Measurements from ENCODE around the gene STK11. TPM values are rescaled to one million over a fixed set of nuclear protein-coding genes. Genes with fewer than 3 reads are reported as not detected.

The STK11 gene
- total RNA-seq, 2 experiments from 2014 or later, result 65.1 to 66.1 TPM

DNA sequence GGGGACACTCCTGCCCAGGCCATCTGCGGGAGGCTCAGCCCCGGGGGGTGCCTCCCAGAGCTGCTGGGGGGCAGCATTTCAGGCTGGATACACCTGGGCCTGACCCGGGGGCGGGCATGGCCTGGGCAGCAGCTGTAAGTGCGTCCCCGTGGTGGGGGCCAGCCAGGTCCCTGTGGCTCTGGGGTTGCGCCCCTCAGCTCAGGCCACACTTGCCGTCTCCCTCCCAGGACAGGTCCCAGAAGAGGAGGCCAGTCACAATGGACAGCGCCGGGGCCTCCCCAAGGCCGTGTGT lies 20.6 kb downstream of the STK11 start:
- Mint-ChIP-seq H3K36me3 (ENCODE audit: low read depth) (peaks cover 5% of the 10 kb centered on the region), H3K4me1 (ENCODE audit: low read depth) (no peaks in the 10 kb centered on the region), H3K9me3 (no peaks in the 10 kb centered on the region), H3K27ac (no peak overlapping the region), H3K27me3 (ENCODE audit: low read depth) (no peaks in the 10 kb centered on the region), H3K4me3 (no peak overlapping the region)
- CTCF ChIA-PET, result no interaction called here
- intact Hi-C loops (cut with micrococcal nuclease), result no loop called here
- no peak for DNase-seq

DNA sequence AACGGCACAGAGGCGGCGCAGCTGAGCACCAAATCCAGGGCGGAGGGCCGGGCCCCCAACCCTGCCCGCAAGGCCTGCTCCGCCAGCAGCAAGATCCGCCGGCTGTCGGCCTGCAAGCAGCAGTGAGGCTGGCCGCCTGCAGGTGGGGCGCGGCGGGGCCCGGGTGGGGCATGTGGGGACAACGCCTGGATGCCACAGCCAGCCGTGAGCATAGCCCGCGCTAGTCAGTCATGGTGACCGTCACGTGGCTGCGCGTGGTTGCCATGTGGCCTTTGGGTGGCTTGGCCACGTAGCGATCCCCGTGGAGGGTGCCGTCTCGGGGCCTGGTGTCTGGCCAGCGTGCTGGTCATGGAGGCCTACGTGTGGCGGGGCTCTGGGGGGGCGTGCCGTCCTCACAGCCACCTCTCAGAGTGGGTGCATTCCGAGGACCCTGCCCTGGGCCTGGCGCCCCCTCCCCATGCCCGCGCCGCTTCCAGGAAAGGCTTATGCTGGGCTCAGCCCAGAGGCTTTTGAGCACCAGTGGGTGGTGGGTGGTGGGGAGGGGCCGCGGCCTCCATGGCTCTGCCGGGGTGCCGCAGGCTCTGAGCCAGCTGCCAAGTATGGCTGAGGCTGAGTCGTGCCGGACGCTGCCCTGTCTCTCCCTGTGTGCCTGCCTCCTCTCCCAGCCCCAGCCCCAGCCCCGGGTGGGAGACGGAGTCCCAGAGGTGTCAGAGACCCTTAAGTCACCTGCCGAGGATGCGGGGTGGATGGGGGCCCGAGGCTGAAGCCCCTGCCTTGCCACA lies 21.1 kb downstream of the STK11 start:
- CTCF ChIA-PET, result no interaction called here
- no peaks in the 10 kb centered on the region for H3K27me3 Mint-ChIP-seq (ENCODE audit: low read depth)
- no peak for DNase-seq
- H3K4me1 Mint-ChIP-seq (ENCODE audit: low read depth), result no peaks in the 10 kb centered on the region
- intact Hi-C loops (cut with micrococcal nuclease), result no loop called here
- H3K4me3 Mint-ChIP-seq, result no peak overlapping the region
- H3K9me3 Mint-ChIP-seq, result no peaks in the 10 kb centered on the region
- peaks cover 5% of the 10 kb centered on the region for H3K36me3 Mint-ChIP-seq (ENCODE audit: low read depth)
- H3K27ac Mint-ChIP-seq, result no peak overlapping the region

DNA sequence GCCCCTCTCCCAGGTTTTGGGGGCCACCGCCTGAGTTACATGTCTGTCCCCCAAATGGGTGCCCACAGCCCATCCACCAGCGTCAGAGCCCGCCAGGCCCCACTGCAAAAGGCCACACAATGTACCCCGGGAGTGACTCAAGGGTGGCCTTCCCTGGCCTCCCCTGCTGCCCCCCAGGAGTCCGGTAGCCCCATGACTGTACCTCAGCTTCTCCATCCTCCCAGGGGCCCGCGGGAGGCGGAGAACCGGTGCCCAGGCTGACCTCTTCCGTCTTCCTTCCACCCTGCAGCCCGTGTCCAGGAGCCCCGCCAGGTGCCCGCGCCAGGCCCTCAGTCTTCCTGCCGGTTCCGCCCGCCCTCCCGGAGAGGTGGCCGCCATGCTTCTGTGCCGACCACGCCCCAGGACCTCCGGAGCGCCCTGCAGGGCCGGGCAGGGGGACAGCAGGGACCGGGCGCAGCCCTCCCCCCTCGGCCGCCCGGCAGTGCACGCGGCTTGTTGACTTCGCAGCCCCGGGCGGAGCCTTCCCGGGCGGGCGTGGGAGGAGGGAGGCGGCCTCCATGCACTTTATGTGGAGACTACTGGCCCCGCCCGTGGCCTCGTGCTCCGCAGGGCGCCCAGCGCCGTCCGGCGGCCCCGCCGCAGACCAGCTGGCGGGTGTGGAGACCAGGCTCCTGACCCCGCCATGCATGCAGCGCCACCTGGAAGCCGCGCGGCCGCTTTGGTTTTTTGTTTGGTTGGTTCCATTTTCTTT lies 21.9 kb downstream of the STK11 start:
- CTCF ChIA-PET, result no interaction called here
- Mint-ChIP-seq H3K36me3 (ENCODE audit: low read depth) (peaks cover 5% of the 10 kb centered on the region), H3K9me3 (no peaks in the 10 kb centered on the region), H3K27ac (no peak overlapping the region), H3K27me3 (ENCODE audit: low read depth) (no peaks in the 10 kb centered on the region), H3K4me1 (ENCODE audit: low read depth) (no peaks in the 10 kb centered on the region), H3K4me3 (no peak overlapping the region)
- intact Hi-C loops (cut with micrococcal nuclease), result no loop called here
- no peak for DNase-seq

DNA sequence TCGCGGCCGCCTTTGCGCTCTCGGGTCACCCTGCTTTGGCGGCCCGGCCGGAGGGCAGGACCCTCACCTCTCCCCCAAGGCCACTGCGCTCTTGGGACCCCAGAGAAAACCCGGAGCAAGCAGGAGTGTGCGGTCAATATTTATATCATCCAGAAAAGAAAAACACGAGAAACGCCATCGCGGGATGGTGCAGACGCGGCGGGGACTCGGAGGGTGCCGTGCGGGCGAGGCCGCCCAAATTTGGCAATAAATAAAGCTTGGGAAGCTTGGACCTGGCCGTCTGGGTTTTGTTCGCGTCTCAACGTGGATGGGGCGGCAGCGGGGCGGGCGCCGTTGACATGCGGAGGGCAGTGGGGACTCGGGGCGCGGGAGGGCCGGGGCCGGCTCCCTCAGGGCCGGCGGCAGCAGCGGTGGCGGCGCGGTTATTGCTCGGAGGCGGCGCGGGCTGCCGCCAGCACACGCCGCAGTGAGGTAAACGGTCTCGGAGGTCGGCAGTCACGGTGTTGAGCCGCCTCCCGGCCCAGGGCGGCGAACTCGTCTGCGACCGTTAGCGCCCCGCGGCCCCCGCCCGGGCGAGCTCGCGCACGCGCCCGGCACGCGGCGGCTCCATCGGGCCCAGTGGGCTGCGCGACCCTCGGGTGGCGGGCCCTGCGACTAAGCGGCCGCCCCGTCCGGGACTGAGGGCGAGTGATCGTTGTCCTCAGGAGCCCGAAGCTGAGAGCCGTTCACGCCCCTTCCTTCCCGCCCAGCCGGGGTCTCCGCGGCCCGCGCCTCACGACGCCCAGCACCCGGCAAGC lies 22.8 kb downstream of the STK11 start:
- Mint-ChIP-seq H3K4me1 (ENCODE audit: low read depth) (no peaks in the 10 kb centered on the region), H3K36me3 (ENCODE audit: low read depth) (peaks cover 5% of the 10 kb centered on the region), H3K27ac (no peak overlapping the region), H3K4me3 (no peak overlapping the region), H3K27me3 (ENCODE audit: low read depth) (no peaks in the 10 kb centered on the region), H3K9me3 (no peaks in the 10 kb centered on the region)
- intact Hi-C loops (cut with micrococcal nuclease), result no loop called here
- CTCF ChIA-PET, result no interaction called here
- no peak for DNase-seq

DNA sequence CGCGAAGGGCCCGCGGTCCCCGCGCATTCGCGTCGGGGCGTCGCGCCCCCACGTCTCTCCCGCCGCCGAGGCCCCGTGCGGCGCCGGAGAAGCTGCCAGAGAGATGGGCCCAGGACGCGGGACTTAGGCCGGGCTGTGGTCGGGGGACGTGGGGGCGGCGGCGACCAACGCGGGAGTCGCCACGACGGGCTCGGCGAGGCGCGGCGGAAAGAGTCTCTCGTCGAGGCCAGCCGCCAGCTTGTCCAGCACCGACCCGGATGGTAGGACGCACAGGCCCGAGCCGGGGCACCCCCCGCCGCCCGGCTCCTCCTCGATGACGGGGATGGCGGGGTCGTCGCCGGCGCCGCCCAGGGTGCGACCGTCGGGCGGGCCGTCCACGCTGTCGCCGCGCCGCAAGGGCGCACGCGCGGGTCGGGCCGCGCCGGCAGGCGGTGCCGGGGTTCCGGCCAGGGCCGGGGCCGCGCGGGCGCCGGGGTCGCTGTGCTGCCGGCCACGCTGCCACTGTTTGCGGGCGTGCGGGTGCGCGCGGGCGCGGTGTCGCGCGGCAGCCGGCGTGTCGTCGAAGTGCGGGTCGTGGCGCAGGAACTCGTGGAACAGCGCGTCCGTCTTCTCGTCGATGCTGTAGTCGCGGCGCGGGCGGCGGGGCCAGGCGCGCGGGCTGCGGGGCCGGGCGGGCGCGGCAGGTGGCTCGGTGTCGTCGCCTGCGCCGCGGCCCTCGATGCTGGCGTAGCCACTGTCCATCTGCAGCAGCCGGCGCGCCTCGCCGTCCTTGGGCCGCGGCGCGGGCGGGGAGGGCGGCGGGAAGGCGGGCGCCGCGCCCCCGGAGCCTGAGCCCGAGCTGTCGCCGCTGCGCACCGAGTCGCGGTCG lies 23.7 kb downstream of the STK11 start:
- H3K9me3 Mint-ChIP-seq, result no peaks in the 10 kb centered on the region
- H3K27me3 Mint-ChIP-seq (ENCODE audit: low read depth), result no peaks in the 10 kb centered on the region
- H3K36me3 Mint-ChIP-seq (ENCODE audit: low read depth), result peaks cover 5% of the 10 kb centered on the region
- H3K27ac Mint-ChIP-seq, result no peak overlapping the region
- H3K4me1 Mint-ChIP-seq (ENCODE audit: low read depth), result no peaks in the 10 kb centered on the region
- H3K4me3 Mint-ChIP-seq, result no peak overlapping the region
- intact Hi-C loops (cut with micrococcal nuclease), result no loop called here
- DNase-seq, result no peak
- CTCF ChIA-PET, result no interaction called here

DNA sequence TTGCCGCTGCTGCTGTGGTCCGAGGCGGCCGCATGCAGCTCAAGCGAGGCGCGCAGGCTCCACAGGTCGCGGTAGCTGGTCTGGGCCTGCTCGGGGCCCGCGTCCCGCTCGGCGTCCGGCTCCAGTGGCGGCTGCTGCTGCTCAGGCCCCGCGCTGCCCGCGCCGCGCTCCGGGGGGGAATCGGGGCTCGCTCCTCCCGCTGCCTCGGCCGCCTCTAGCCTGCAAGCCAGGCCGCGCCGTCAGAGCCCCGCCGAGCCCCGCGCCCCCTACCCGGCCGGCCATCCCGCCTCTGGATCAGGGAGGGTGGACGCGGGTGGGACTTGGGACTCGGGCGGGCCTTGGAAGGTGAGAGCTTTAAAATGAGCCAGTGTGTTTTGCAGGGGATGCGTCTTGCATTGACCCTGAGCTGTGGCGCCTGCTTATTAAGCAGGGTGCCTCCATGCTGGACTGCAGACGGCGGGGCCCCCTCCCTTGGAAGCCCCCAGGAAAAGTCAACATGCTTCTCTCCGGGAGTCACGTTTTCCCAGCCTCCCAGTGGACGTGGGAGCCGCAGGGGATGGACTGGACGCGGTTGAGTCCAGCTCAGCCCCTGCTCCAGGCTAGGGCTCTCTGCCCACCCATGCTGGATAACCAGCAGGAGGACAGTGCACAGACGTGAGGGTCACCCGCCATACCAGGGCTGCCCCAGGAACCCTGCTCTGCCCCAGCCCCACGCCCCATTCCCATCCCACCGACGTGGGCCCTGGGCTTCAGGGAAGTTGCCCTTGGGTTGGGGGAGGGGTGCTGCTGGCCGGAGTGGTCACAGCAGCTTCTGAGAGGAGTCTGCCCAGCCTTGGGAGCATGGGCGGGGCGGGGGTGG lies 24.6 kb downstream of the STK11 start:
- no peaks in the 10 kb centered on the region for H3K27me3 Mint-ChIP-seq (ENCODE audit: low read depth)
- no peak for DNase-seq
- no peaks in the 10 kb centered on the region for H3K9me3 Mint-ChIP-seq
- intact Hi-C loops (cut with micrococcal nuclease), result no loop called here
- H3K27ac Mint-ChIP-seq, result no peak overlapping the region
- H3K4me3 Mint-ChIP-seq, result no peak overlapping the region
- CTCF ChIA-PET, result no interaction called here
- H3K36me3 Mint-ChIP-seq (ENCODE audit: low read depth), result peaks cover 5% of the 10 kb centered on the region
- H3K4me1 Mint-ChIP-seq (ENCODE audit: low read depth), result no peaks in the 10 kb centered on the region

DNA sequence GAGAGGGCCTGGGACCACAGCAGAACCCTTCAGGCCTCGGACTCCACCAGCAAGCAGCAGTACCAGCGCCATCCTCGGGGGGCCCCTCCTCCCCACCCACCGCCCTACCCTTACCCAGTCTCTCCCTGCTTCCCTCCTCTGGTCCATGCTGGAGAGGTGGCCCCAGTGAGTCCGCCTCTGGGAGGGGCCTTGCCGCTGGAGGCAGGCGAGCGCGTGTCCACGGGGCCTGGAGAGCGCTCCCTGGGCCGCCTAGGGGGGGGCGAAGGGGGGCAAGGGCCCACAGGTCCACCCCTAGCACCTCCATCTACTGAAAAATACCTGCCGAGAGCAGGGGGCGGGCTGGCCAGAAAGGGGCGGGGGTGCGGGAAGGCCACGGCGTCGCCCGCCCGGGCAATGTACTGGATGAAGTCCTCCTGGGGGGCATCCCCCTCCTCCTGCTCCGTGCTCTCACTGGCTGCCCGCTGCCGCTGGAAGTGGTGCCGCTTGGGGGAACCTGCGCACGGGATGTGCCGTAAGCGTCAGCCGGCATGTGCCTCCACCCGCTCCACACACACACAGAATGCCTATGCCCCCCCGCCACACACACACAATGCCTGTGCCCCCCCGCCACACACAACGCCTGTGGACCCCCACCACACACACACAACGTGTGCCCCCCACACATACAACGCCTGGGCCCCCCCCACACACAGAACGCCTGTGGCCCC lies 25.4 kb downstream of the STK11 start:
- CTCF ChIA-PET, result no interaction called here
- no peak overlapping the region for H3K27ac Mint-ChIP-seq

DNA sequence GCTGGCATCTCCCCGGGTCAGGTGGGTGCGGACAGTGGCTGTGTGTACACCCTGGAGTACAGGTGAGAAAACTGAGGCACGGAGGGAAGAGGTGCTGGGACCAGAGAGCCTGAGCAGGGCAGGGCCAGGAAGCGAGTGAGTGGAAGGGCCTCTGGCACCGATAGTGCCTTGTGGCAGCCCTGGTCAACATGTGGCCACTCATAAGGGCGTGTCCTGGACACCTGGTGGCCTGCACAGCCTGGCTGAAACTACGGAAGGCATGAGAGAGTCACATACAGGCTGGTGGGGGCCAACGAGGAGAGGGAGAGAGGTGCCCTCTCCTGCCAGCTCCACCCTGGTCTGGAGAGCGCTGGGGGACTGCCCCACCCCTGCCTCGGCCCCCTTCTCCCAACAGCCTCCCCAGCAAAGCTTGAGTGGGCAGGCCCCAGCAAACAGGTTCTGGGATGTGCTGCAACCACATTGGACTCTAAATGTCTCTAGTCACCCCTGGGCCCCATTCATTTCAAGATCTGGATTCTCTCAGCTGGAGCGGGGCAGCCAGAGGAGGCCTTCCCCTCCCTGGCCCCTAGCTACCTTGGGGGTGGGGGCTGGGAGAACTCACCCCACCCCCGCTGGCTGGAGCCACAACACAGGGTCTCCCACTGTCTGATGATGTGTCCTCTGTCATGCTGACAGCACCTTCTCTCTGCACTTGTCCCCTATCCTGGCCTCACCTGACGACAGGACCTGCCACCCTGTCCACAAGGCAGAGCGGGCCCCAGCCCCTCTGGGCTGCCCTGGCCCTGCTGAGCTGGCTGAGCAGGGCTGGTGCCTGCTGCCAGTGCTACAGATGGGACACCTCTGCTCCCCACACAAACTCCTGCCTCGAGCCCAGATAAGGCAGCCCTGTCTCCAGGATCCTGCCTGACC lies 26.4 kb downstream of the STK11 start:
- peaks cover 5% of the 10 kb centered on the region for H3K36me3 Mint-ChIP-seq (ENCODE audit: low read depth)
- no peaks in the 10 kb centered on the region for H3K4me1 Mint-ChIP-seq (ENCODE audit: low read depth)
- CTCF ChIA-PET, result no interaction called here
- no peak overlapping the region for H3K4me3 Mint-ChIP-seq
- H3K27ac Mint-ChIP-seq, result no peak overlapping the region
- no peaks in the 10 kb centered on the region for H3K9me3 Mint-ChIP-seq
- no peak for DNase-seq
- intact Hi-C loops (cut with micrococcal nuclease), result no loop called here
- H3K27me3 Mint-ChIP-seq (ENCODE audit: low read depth), result no peaks in the 10 kb centered on the region

More for the DNA sequence above, 25.4 kb downstream of the STK11 start:
- no peak overlapping the region for H3K4me3 Mint-ChIP-seq
- intact Hi-C loops (cut with micrococcal nuclease), result no loop called here
- DNase-seq, result no peak
- no peaks in the 10 kb centered on the region for H3K9me3 Mint-ChIP-seq
- H3K4me1 Mint-ChIP-seq (ENCODE audit: low read depth), result no peaks in the 10 kb centered on the region
- H3K27me3 Mint-ChIP-seq (ENCODE audit: low read depth), result no peaks in the 10 kb centered on the region
- peaks cover 5% of the 10 kb centered on the region for H3K36me3 Mint-ChIP-seq (ENCODE audit: low read depth)

DNA sequence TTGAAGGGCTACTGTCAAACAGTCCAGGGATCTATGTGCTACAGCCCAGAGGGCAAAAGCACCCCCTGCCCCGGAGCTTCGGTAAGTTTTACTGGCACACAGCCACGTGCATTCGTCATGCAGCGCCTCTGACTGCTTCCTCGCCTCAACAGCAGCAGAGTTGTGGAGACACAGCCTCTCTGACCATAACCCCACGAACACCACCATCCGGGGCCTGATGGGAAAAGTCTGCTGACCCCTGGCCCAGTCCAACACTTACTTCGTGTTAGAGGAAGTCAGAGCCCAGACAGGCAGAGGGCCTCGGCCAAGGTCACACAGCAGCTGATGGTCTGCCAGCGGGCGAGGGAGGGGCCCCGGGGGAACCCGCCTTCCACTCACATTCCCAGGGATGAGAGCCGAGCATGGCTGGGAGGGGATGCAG lies 27.1 kb downstream of the STK11 start:
- H3K4me3 Mint-ChIP-seq, result no peak overlapping the region
- CTCF ChIA-PET, result no interaction called here
- no peaks in the 10 kb centered on the region for H3K27me3 Mint-ChIP-seq (ENCODE audit: low read depth)
- no peak for DNase-seq
- peaks cover 2% of the 10 kb centered on the region for H3K36me3 Mint-ChIP-seq (ENCODE audit: low read depth)
- no peaks in the 10 kb centered on the region for H3K9me3 Mint-ChIP-seq
- intact Hi-C loops (cut with micrococcal nuclease), result no loop called here
- no peaks in the 10 kb centered on the region for H3K4me1 Mint-ChIP-seq (ENCODE audit: low read depth)
- H3K27ac Mint-ChIP-seq, result no peak overlapping the region

DNA sequence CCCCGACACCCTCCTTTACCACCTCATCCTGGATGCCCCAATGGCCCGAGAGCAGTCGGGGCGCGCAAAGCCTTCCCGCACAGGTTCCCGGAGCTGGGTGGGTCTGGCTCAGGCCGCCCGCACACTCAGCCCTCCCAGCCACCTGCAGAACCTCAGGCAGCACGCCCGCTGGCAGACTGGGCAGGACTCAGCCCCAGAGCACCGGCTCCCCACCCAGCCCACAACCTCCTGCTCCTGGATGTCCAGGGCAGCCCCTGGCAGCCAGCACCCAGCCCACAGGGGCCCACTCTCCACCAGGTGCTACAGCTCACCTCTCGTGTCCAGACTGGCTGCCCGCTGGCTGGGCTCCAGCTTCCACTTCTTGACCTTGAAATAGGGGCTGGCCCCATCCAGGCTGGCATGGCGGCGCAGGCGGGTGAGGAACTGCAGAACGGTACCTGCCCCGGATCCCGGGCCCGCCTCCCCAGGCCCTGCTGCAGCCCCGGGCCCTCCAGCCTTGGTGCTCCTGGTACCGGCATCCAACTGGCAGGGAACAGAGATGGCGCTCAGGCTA lies 27.6 kb downstream of the STK11 start:
- no peak for DNase-seq
- Mint-ChIP-seq H3K36me3 (ENCODE audit: low read depth) (peaks cover under 1% of the 10 kb centered on the region), H3K9me3 (no peaks in the 10 kb centered on the region), H3K27ac (no peak overlapping the region), H3K27me3 (ENCODE audit: low read depth) (no peaks in the 10 kb centered on the region), H3K4me3 (no peak overlapping the region), H3K4me1 (ENCODE audit: low read depth) (no peaks in the 10 kb centered on the region)
- intact Hi-C loops (cut with micrococcal nuclease), result no loop called here
- CTCF ChIA-PET, result no interaction called here

All from activated naive CD4-positive, alpha-beta T cell treated with anti-CD3 and anti-CD28 coated beads for 36 hours (primary cell).